GM12878 (cell line): ENCODE measurements around the gene VTN. TPM values are rescaled to one million over a fixed set of nuclear protein-coding genes. Genes with fewer than 3 reads are reported as not detected.

Source experiments
- ATAC-seq: fragments of 200-7000 bp; cut with Tn5 transposase; 3 replicates; pipeline ENCODE4 v1.9.1; 2020; ENCODE audit warnings: mild to moderate bottlenecking, moderate library complexity
- BruUV-seq: library from RNA; stranded (reverse); fragments of 400-500 nt; replicated peaks from 2 replicates; lab custom pipeline; 2021; lab: Mats Ljungman, UMichigan
- CTCF ChIA-PET: fragments of 300-600 bp; sonication (Branson Sonifier 250); formaldehyde crosslinking; extraction: SDS; loops from one replicate; lab custom pipeline; 2021; ENCODE audit warnings: inconsistent platforms; lab: Yijun Ruan, JAX
- POLR2A ChIA-PET: fragments of 350-600 bp; formaldehyde crosslinking; extraction: SDS; loops from one replicate; lab custom pipeline; 2021; ENCODE audit warnings: inconsistent platforms; lab: Charles Lee
- RAD21 ChIA-PET: fragments of 300-600 bp; sonication (Branson Sonifier 250); formaldehyde crosslinking; loops from one replicate; lab custom pipeline; 2023; ENCODE audit warnings: antibody characterized with exemption; ENCODE audit not compliant: unreplicated experiment; lab: Charles Lee
- SMC1A ChIA-PET: fragments of 300-600 bp; sonication (Branson Sonifier 250); formaldehyde crosslinking; loops from one replicate; lab custom pipeline; 2023; ENCODE audit not compliant: unreplicated experiment, uncharacterized antibody; lab: Charles Lee
- DNase-seq: peaks from one replicate; pipeline ENCODE4 v3.0.0-alpha.2; 2011; ENCODE audit warnings: low read depth, low spot score
- FAIRE-seq: peaks from 3 replicates; lab custom pipeline; 2011; peaks lifted over from hg19 to GRCh38; lab: Jason Lieb, UNC
- H2AFZ ChIP-seq: 2 replicates; pipeline ENCODE4 v1.6.0; 2011; ENCODE audit warnings: low read depth, low read length, control low read depth; ENCODE audit not compliant: control insufficient read depth
- H3K27ac ChIP-seq: 2 replicates; pipeline ENCODE4 v1.5.1; 2011; ENCODE audit warnings: control low read depth; ENCODE audit not compliant: control insufficient read depth, insufficient read depth
- H3K27me3 ChIP-seq, 2 experiments: replicated peaks in 1 of 2; 2 replicates each; pipeline versions ENCODE4 v1.6.0 to v1.6.1; 2011; ENCODE audit warnings: low read length in 1 of 2; ENCODE audit not compliant: control insufficient read depth in 2 of 2, insufficient read depth in 2 of 2
- H3K36me3 ChIP-seq, 2 experiments: 2 replicates each; pipeline ENCODE4 v1.5.1; 2011; ENCODE audit warnings: low read length in 1 of 2; ENCODE audit not compliant: control insufficient read depth in 2 of 2, insufficient read depth in 2 of 2
- H3K4me1 ChIP-seq: 2 replicates; pipeline ENCODE4 v1.6.1; 2011; ENCODE audit warnings: mild to moderate bottlenecking, low read length, moderate library complexity, mixed read lengths; ENCODE audit not compliant: control insufficient read depth, insufficient read depth
- H3K4me2 ChIP-seq: 2 replicates; pipeline ENCODE4 v1.6.0; 2011; ENCODE audit warnings: control low read depth; ENCODE audit not compliant: control insufficient read depth, insufficient read depth
- H3K4me3 ChIP-seq: fragments of 200-600 bp; sonication (generic); 2 replicates; pipeline ENCODE4 v1.5.1; 2016
- H3K79me2 ChIP-seq: 2 replicates; pipeline ENCODE4 v1.6.0; 2011; ENCODE audit warnings: low read length; ENCODE audit not compliant: control insufficient read depth, insufficient read depth
- H3K9ac ChIP-seq: 2 replicates; pipeline ENCODE4 v1.8.0; 2011; ENCODE audit warnings: low read length, control low read depth, mixed read lengths; ENCODE audit not compliant: control insufficient read depth, insufficient read depth
- H3K9me3 ChIP-seq: replicated peaks from 3 replicates; pipeline ENCODE4 v1.5.1; 2011; ENCODE audit warnings: mild to moderate bottlenecking, low read length; ENCODE audit not compliant: control insufficient read depth, insufficient read depth
- H4K20me1 ChIP-seq: 2 replicates; pipeline ENCODE4 v1.6.0; 2011; ENCODE audit not compliant: control insufficient read depth, insufficient read depth
- CBFB ChIP-seq: IDR thresholded peaks from 2 replicates; pipeline ENCODE4 v1.6.1; 2016; ENCODE audit warnings: antibody characterized with exemption, low read depth
- CREB1 ChIP-seq: IDR thresholded peaks from 2 replicates; pipeline ENCODE4 v1.6.1; 2012; ENCODE audit warnings: low read depth, mild to moderate bottlenecking, inconsistent platforms
- DPF2 ChIP-seq: fragments of 450-650 bp; IDR thresholded peaks from 2 replicates; pipeline ENCODE4 v1.6.1; 2017; ENCODE audit warnings: mild to moderate bottlenecking
- FOXK2 ChIP-seq: fragments of 450-650 bp; IDR thresholded peaks from 2 replicates; pipeline ENCODE4 v1.6.1; 2017; ENCODE audit warnings: mild to moderate bottlenecking, moderate library complexity
- MTA3 ChIP-seq: IDR thresholded peaks from 2 replicates; pipeline ENCODE4 v1.6.1; 2012; ENCODE audit warnings: low read length, inconsistent platforms, borderline replicate concordance
- SIX5 ChIP-seq: IDR thresholded peaks from 2 replicates; pipeline ENCODE4 v1.6.1; 2011; ENCODE audit warnings: mild to moderate bottlenecking, low read depth, low read length, moderate library complexity; ENCODE audit not compliant: severe bottlenecking
- SUPT20H ChIP-seq: IDR thresholded peaks from 2 replicates; pipeline ENCODE4 v1.6.1; 2011; ENCODE audit warnings: low read depth, mild to moderate bottlenecking, low read length, moderate library complexity, borderline replicate concordance; ENCODE audit not compliant: control insufficient read depth
- SUZ12 ChIP-seq: fragments of 200-600 bp; sonication (generic); IDR thresholded peaks from one replicate; pipeline ENCODE4 v1.6.1; 2018; ENCODE audit warnings: antibody characterized with exemption, mild to moderate bottlenecking; ENCODE audit not compliant: unreplicated experiment
- TCF7 ChIP-seq: IDR thresholded peaks from 2 replicates; pipeline ENCODE4 v1.6.1; 2014; ENCODE audit warnings: antibody characterized with exemption, borderline replicate concordance
- YY1 ChIP-seq: IDR thresholded peaks from 2 replicates; pipeline ENCODE4 v1.6.1; 2011; ENCODE audit warnings: low read depth, mild to moderate bottlenecking, low read length
- ZNF24 ChIP-seq: fragments of 450-650 bp; IDR thresholded peaks from 2 replicates; pipeline ENCODE4 v1.6.1; 2017; ENCODE audit warnings: antibody characterized with exemption, mild to moderate bottlenecking
- WGBS: methylation state at CpG from one replicate; pipeline ENCODE4 v1.1.6; 2016; ENCODE audit warnings: low lambda C conversion rate; ENCODE audit not compliant: insufficient replicate concordance, insufficient coverage; ENCODE audit errors: missing lambda C conversion rate; 5-methylcytosine and 5-hydroxymethylcytosine counted together
- in situ Hi-C: fragments of 300-500 bp; cut with MboI; formaldehyde crosslinking; loops from 9 replicates; pipeline ENCODE4 v1.14.3; 2018; ENCODE audit warnings: mixed read lengths
- intact Hi-C: fragments of 100-400 bp; cut with micrococcal nuclease; formaldehyde crosslinking; loops from one replicate; pipeline ENCODE4 v1.14.2; 2022; ENCODE audit not compliant: unreplicated experiment
- polyA plus RNA-seq, 11 experiments: library from polyadenylated mRNA; depleted of rRNA in 4 of 11; unstranded in 6 of 11; stranded (reverse) in 5 of 11; fragments of >200 nt; fragmentation: Nextera tagmentation in 4 of 11; fragmentation: Illumina TruSeq in 1 of 11; extraction: Ambion mirVana in 4 of 11; extraction: Trizol in 1 of 11; gene quantifications; 1 replicate in 1 of 11; 2 replicates in 10 of 11; pipeline versions ENCODE4 v1.2.1 to v1.2.3, GENCODE V29; 2011 to 2016; ENCODE audit warnings: inconsistent platforms in 2 of 11, missing spikeins in 2 of 11, low read depth in 1 of 11
- total RNA-seq, 4 experiments: library from RNA; depleted of rRNA in 3 of 4; stranded (reverse); fragments of >200 nt in 3 of 4; fragmentation: Illumina TruSeq in 1 of 4; extraction: Trizol in 1 of 4; gene quantifications; 2 replicates each; pipeline versions ENCODE4 v1.2.1 to v1.2.3, GENCODE V29; 2013 to 2021
- TF ChIP-seq, protein P1 (sequence below): fragments of 450-650 bp; IDR thresholded peaks from 2 replicates; pipeline ENCODE4 v1.6.1; 2016; ENCODE audit warnings: mild to moderate bottlenecking
- TF ChIP-seq, protein P2 (sequence below): IDR thresholded peaks from 2 replicates; pipeline ENCODE4 v1.6.1; 2012; ENCODE audit warnings: low read depth, low read length, improper control_type of control experiment

VTN gene
- total and polyA plus RNA-seq, 10 of the 15 experiments (the other 5 are each of a cell fraction or from before 2014, with no cell fraction given) = 0.04 to 1.3 (median 0.13) TPM; not detected in 5

DNA sequence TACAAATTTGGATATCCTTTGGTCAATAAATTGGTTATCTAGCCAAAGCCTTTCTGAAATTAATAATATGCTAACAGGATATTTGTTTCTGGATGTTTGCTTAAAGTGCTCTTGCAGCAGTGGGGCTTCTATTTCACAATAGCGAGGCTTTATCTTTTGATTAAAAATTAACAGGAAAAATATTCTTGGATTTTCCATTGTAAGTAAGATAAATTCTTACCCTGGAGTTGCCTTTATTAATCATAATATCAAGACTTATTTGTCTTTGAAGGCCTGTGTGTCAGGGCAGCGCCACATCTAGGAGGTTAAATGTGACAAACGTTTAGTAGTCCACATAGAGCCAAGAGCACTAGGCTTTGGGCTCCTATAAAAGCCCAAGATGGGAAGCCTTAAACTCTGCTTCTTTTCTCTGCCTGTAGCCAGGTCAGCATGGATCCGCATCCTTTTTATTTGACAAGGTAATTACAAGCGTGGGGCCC, 45.8 kb downstream of the VTN start:
- in situ Hi-C loops (no loop called here), intact Hi-C loops (loop anchor here (5.0 kb wide), 1 partner anchor 92 kb away; no protein-coding TSS in a partner anchor)
- POLR2A ChIA-PET = interaction anchor here (0.6 to 0.9 kb wide), 2 partner anchors 155 to 431 kb away, joined by 3 to 4 read pairs; partner anchors contain the start of gene LYRM9

More for the DNA sequence above, 45.8 kb downstream of the VTN start:
- no peaks in the 10 kb centered on the region for H3K9me3 ChIP-seq
- TF ChIP-seq MTA3 (no peak), DPF2 (no peak), SUZ12 (no peak), SUPT20H (no peak), YY1 (no peak), FOXK2 (no peak), SIX5 (no peak), TCF7 (no peak), CREB1 (no peak), ZNF24 (no peak), CBFB (no peak)
- TF ChIP-seq, protein P1, sequence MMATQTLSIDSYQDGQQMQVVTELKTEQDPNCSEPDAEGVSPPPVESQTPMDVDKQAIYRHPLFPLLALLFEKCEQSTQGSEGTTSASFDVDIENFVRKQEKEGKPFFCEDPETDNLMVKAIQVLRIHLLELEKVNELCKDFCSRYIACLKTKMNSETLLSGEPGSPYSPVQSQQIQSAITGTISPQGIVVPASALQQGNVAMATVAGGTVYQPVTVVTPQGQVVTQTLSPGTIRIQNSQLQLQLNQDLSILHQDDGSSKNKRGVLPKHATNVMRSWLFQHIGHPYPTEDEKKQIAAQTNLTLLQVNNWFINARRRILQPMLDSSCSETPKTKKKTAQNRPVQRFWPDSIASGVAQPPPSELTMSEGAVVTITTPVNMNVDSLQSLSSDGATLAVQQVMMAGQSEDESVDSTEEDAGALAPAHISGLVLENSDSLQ = no peak
- TF ChIP-seq, protein P2, sequence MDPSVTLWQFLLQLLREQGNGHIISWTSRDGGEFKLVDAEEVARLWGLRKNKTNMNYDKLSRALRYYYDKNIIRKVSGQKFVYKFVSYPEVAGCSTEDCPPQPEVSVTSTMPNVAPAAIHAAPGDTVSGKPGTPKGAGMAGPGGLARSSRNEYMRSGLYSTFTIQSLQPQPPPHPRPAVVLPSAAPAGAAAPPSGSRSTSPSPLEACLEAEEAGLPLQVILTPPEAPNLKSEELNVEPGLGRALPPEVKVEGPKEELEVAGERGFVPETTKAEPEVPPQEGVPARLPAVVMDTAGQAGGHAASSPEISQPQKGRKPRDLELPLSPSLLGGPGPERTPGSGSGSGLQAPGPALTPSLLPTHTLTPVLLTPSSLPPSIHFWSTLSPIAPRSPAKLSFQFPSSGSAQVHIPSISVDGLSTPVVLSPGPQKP = no peak
- peaks cover 6% of the 10 kb centered on the region; the same call in 1 of the 2 replicates for H3K4me1 ChIP-seq
- ATAC-seq = no peak
- no peaks in the 10 kb centered on the region for H4K20me1 ChIP-seq
- BruUV-seq = no TSS peak
- peak overlapping the region; percentile 26; the same call in 1 of the 2 replicates for H3K4me2 ChIP-seq
- peaks cover 11 to 13% of the 10 kb centered on the region in 2 experiments for H3K36me3 ChIP-seq
- no peak for FAIRE-seq
- no peaks in the 10 kb centered on the region for H3K27me3 ChIP-seq
- peaks cover 55% of the 10 kb centered on the region for H3K79me2 ChIP-seq
- H3K27ac ChIP-seq = no peak overlapping the region
- 95% methylated on average over 5 of the region's 5 CpGs for WGBS
- ChIA-PET RAD21 (no interaction called here), CTCF (no interaction called here), SMC1A (no interaction called here)
- H2AFZ ChIP-seq = no peak overlapping the region
- H3K9ac ChIP-seq = no peak overlapping the region
- H3K4me3 ChIP-seq = no peak overlapping the region
- DNase-seq = no peak
